ENCODE measurements around the gene ATXN1. TPM values are rescaled to one million over a fixed set of nuclear protein-coding genes. Genes with fewer than 3 reads are reported as not detected.

Gene ATXN1
- total RNA-seq, 1 donor from 2014 or later: 3.9 TPM

DNA sequence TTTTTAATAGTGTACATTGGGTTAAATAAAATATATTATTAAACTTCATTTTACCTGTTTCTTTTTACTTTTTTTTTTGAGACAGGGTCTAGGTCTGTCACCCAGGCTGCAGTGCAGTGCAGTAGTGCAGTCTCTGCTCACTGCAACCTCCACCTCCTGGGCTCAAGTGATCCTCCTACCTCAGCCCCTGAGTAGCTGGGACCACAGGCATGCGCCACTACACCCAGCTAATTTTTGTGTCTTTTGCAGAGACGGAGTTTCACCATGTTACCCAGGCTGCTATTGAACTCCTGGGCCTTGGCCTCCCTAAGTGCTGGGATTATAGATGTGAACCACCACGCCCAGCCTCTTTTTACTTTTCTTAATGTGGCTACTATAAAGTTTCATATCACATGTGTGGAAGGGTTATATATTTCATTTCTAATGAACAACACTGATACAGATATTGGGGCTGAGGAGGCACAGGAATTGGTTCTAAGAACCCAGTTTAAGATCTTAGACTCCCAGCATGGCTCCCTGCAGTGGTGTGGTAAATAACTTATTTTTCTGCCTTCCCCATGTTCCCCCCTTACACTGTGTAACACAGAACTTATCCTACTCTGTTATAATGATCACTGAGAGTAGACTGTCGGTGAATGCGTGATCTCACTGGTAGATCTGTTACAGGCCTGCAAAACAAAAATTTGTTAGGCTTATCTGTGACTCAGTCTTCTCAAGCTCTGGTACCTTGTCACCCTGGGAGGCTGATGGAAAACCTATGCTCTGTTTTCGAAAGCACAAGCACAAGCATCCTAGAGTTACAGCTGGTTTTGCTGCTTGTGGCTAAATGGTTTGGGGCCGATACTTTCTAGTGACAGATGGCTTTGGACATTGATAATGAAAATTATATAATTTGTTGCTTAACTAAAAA lies 5.8 kb upstream of the ATXN1 start:
- H3K36me3 Mint-ChIP-seq (ENCODE audit: low read depth): no peaks in the 10 kb centered on the region
- peaks cover 32% of the 10 kb centered on the region for H3K4me1 Mint-ChIP-seq
- H3K27me3 Mint-ChIP-seq (ENCODE audit: low read depth): peaks cover 20% of the 10 kb centered on the region
- H3K4me3 Mint-ChIP-seq: no peak overlapping the region
- no peaks in the 10 kb centered on the region for H3K9me3 Mint-ChIP-seq
- H3K27ac Mint-ChIP-seq (ENCODE audit: unreplicated experiment): no peak overlapping the region
- no peak for DNase-seq (ENCODE audit: low read depth, low spot score)
- TF ChIP-seq, protein P1, sequence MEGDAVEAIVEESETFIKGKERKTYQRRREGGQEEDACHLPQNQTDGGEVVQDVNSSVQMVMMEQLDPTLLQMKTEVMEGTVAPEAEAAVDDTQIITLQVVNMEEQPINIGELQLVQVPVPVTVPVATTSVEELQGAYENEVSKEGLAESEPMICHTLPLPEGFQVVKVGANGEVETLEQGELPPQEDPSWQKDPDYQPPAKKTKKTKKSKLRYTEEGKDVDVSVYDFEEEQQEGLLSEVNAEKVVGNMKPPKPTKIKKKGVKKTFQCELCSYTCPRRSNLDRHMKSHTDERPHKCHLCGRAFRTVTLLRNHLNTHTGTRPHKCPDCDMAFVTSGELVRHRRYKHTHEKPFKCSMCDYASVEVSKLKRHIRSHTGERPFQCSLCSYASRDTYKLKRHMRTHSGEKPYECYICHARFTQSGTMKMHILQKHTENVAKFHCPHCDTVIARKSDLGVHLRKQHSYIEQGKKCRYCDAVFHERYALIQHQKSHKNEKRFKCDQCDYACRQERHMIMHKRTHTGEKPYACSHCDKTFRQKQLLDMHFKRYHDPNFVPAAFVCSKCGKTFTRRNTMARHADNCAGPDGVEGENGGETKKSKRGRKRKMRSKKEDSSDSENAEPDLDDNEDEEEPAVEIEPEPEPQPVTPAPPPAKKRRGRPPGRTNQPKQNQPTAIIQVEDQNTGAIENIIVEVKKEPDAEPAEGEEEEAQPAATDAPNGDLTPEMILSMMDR (conservative IDR thresholded peaks at IDR 0.05): no peak

DNA sequence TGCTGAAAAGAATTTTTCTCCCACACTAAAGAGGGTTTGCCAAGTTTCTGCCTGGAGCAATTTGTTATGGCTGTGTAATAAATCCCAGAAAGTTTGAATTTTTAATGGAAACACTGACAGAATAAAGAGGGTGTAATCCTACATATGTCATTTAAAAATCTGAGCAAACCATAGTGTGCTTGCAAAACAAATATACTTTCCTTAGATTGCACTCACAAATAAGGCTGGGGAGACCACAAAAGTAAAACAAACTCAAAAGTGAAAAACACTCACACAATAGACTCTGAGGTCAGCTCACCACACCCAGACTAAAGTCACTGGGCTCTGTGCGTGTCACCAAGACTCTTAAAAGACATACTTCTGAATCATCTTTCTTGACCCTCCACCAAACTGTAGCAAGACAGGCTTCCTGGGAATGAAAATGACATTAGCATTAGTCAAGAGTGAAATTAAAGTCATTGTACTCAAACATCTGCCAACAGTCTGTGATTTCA lies 4.8 kb upstream of the ATXN1 start:
- H3K36me3 Mint-ChIP-seq (ENCODE audit: low read depth): no peaks in the 10 kb centered on the region
- H3K9me3 Mint-ChIP-seq: no peaks in the 10 kb centered on the region
- peaks cover 32% of the 10 kb centered on the region for H3K4me1 Mint-ChIP-seq
- DNase-seq (ENCODE audit: low read depth, low spot score): no peak
- H3K27me3 Mint-ChIP-seq (ENCODE audit: low read depth): peaks cover 24% of the 10 kb centered on the region
- H3K27ac Mint-ChIP-seq (ENCODE audit: unreplicated experiment): no peak overlapping the region
- TF ChIP-seq, protein P1 (conservative IDR thresholded peaks at IDR 0.05): no peak
- H3K4me3 Mint-ChIP-seq: no peak overlapping the region

DNA sequence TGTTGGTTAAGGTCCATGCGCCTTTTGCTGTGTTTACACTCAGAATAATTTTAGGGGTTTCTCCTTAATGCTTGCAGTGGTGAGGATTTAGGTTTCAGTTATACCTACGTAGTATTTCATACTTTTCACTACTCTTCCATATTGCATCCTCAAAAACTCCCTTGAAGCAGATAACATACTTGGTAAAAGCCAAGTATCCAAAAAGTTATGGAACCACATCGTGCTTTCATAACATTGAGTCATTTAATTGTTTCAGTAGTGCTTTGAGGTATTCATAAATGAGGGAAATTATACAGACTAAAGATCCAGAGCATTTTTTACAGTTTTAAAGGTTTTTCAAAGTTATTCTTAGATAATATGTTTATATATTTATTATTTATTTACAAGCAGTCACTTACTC lies 4.0 kb upstream of the ATXN1 start:
- no peak overlapping the region for H3K27ac Mint-ChIP-seq (ENCODE audit: unreplicated experiment)
- no peak for DNase-seq (ENCODE audit: low read depth, low spot score)
- TF ChIP-seq, protein P1 (conservative IDR thresholded peaks at IDR 0.05): no peak
- H3K4me3 Mint-ChIP-seq: no peak overlapping the region
- peaks cover 26% of the 10 kb centered on the region for H3K4me1 Mint-ChIP-seq
- H3K9me3 Mint-ChIP-seq: no peaks in the 10 kb centered on the region
- peaks cover 24% of the 10 kb centered on the region for H3K27me3 Mint-ChIP-seq (ENCODE audit: low read depth)
- no peaks in the 10 kb centered on the region for H3K36me3 Mint-ChIP-seq (ENCODE audit: low read depth)

DNA sequence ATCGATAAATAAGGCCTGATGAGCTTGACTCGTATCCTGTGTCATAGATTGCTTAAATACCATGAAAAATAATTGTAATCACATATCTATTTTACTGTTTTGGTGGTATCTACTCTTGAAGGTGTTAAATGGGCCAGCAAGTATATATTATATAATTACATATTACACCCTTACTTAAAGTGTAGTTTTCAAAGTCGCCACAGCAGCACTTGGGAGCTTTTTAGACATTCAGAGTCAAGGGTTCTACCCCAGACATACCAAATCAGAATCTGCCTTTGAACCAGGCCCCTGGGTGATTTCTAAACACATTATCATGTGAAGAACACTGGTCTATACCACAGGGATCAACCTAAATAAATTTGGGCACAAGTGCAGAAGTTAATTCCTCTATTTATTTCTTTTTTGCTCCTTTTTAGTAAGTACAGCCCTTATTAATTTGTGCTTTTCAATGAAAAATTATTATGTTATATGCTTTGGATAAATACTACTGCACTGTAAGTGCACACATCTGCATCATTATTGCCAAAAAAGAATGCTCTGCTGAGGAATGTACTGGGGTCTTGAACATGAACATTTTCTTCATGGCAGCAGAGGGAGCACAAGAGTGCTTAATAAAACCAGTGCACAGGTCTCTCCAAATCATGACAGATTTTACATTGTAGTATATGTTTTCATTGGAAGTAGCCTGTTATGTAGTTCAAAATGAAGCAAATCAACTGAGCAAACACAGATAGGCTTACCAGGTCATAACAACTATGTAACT lies 3.1 kb upstream of the ATXN1 start:
- no peaks in the 10 kb centered on the region for H3K36me3 Mint-ChIP-seq (ENCODE audit: low read depth)
- no peak overlapping the region for H3K27ac Mint-ChIP-seq (ENCODE audit: unreplicated experiment)
- H3K9me3 Mint-ChIP-seq: no peaks in the 10 kb centered on the region
- H3K4me1 Mint-ChIP-seq: peaks cover 23% of the 10 kb centered on the region
- TF ChIP-seq, protein P1 (conservative IDR thresholded peaks at IDR 0.05): peak; percentile 58
- peaks cover 28% of the 10 kb centered on the region for H3K27me3 Mint-ChIP-seq (ENCODE audit: low read depth)
- H3K4me3 Mint-ChIP-seq: no peak overlapping the region
- DNase-seq (ENCODE audit: low read depth, low spot score): no peak

DNA sequence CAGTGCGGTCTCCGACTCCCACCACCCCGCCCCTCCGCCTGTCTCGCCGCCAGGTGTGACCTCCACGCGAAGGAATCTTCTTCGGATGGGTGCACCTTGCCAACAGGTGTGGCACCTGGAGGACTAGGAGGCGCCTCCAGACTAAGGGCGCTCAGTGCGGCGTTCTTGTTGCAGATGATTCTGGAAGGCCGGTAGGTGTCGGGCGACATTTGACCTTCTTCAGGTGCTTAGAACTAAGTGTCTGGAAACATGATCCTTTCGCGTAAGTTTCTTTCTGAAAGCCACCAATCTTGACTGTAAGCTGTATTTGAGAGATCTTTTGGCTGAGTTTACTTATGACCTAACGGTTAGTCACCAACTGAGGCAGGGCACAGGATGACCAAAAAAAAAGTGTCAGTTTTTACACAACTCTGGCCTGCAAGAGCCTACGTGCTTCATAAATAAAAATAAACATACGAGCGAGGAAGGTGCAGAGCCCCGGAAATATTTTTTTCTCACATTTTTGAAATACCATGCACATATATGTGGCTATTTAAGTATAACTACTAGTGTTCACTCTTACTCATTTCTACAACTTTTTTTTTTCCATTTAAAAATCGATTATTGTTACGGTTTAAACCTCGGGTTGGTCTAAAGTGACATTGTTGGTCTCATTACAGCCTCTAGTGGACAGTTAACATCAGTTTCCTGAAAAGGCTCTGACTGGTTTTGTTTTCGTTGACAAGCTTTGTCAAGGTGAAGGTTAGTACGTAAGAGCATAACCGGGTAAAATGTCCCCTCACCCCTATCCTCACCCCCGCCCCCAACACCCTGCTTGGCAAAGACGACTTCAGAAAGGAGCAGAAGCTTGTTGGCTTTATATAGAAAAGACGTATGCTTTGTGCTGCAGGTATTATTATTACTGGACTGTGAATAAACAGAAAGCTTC lies 1.6 kb upstream of the ATXN1 start:
- Mint-ChIP-seq H3K4me1 (peaks cover 31% of the 10 kb centered on the region), H3K27me3 (ENCODE audit: low read depth) (peaks cover 44% of the 10 kb centered on the region), H3K27ac (ENCODE audit: unreplicated experiment) (no peak overlapping the region), H3K9me3 (no peaks in the 10 kb centered on the region), H3K36me3 (ENCODE audit: low read depth) (no peaks in the 10 kb centered on the region), H3K4me3 (peak overlapping the region; percentile 96)
- no peak for DNase-seq (ENCODE audit: low read depth, low spot score)
- TF ChIP-seq, protein P1 (conservative IDR thresholded peaks at IDR 0.05): peak; percentile 76
